Left renal cortex interstitium (tissue), 4 donors: ENCODE data around the gene TMEM248. TPM values are rescaled to one million over a fixed set of nuclear protein-coding genes. Genes with fewer than 3 reads are reported as not detected.
"Not testable (repeated sequence)": the region's sequence is repeated elsewhere in the genome, so short reads cannot be mapped to it uniquely, and the experiment has no call there.

Experiments
- DNase-seq, 4 donors: peaks; one replicate each; pipeline ENCODE4 v3.0.0-alpha.2; 2013; ENCODE audit warnings: low read depth in 4 of 4, low spot score in 2 of 4, missing footprints in 1 of 4
- polyA plus RNA-seq, 4 donors: library from polyadenylated mRNA; unstranded; fragments of 120-200 nt; gene quantifications; one replicate each; pipeline ENCODE4 v1.2.1, GENCODE V29; 2013; ENCODE audit not compliant: insufficient read length in 4 of 4

The TMEM248 gene
- polyA plus RNA-seq, 4 donors, result 74.0 to 80.2 (median 78.9) TPM

- no peak for DNase-seq
Observed at GRCh38 chr7:66946545-66946944, 25.5 kb downstream of the TMEM248 start.

- DNase-seq, result no peak
Observed at GRCh38 chr7:66948480-66949109, 27.6 kb downstream of the TMEM248 start.

GRCh38 chr7:66950311-66950710 is 29.3 kb downstream of the TMEM248 start:
- DNase-seq, result no peak

GRCh38 chr7:66950763-66951162 is 29.7 kb downstream of the TMEM248 start:
- no peak for DNase-seq

GRCh38 chr7:66952343-66953043 is 31.5 kb downstream of the TMEM248 start:
- DNase-seq, result no peak

GRCh38 chr7:66953044-66953427 is 32.0 kb downstream of the TMEM248 start:
- DNase-seq, result no peak

- no peak for DNase-seq
Observed at GRCh38 chr7:66957595-66958290, 36.7 kb downstream of the TMEM248 start.

GRCh38 chr7:66958538-66959350 is 37.7 kb downstream of the TMEM248 start:
- DNase-seq, result no peak

- no peak for DNase-seq
Observed at GRCh38 chr7:66960192-66960591, 39.2 kb downstream of the TMEM248 start.

- DNase-seq, result no peak
Observed at GRCh38 chr7:66961096-66961495, 40.1 kb downstream of the TMEM248 start.

GRCh38 chr7:66964411-66964810 is 43.4 kb downstream of the TMEM248 start:
- no peak for DNase-seq

- no peak for DNase-seq
Observed at GRCh38 chr7:66967029-66967428, 46.0 kb downstream of the TMEM248 start.

- DNase-seq, result not testable (repeated sequence)
Observed at GRCh38 chr7:66969001-66969400, 48.0 kb downstream of the TMEM248 start.

- DNase-seq, result no peak
Observed at GRCh38 chr7:66970310-66970709, 49.3 kb downstream of the TMEM248 start.

GRCh38 chr7:66974986-66975590 is 54.1 kb downstream of the TMEM248 start:
- DNase-seq, result no peak

GRCh38 chr7:66978312-66978711 is 57.3 kb downstream of the TMEM248 start:
- not testable (repeated sequence) for DNase-seq

- DNase-seq, result not testable (repeated sequence)
Observed at GRCh38 chr7:66979013-66979412, 58.0 kb downstream of the TMEM248 start.

GRCh38 chr7:66980336-66980735 is 59.3 kb downstream of the TMEM248 start:
- not testable (repeated sequence) for DNase-seq

GRCh38 chr7:66989552-66989951 is 68.5 kb downstream of the TMEM248 start:
- not testable (repeated sequence) for DNase-seq

- DNase-seq, result not testable (repeated sequence)
Observed at GRCh38 chr7:66994051-66994450, 73.0 kb downstream of the TMEM248 start.
